Cardiac fibroblast (primary cell): ENCODE results near the gene DHRSX.
"Not testable (repeated sequence)": the region's sequence is repeated elsewhere in the genome, so short reads cannot be mapped to it uniquely, and the experiment has no call there.

ENCODE experiments used
- DNase-seq, 2 donors: peaks; one replicate each; pipeline versions ENCODE4 v3.0.0 to v3.0.0-alpha.2; 2010; ENCODE audit warnings: low read depth in 2 of 2
- H3K4me3 ChIP-seq, 2 donors: replicated peaks in 1 of 2; 1 replicate in 1 of 2; 2 replicates in 1 of 2; pipeline ENCODE4 v1.5.1; 2011; ENCODE audit warnings: low read depth in 2 of 2, low read length in 2 of 2, mild to moderate bottlenecking in 2 of 2, moderate library complexity in 1 of 2
- CTCF ChIP-seq: IDR thresholded peaks from one replicate; pipeline ENCODE4 v1.5.1; 2011; ENCODE audit warnings: low read depth, mild to moderate bottlenecking, low read length, inconsistent platforms

Gene DHRSX

GRCh38 chrX:2401201-2401589 lies 99.6 kb downstream of the DHRSX start:
- H3K4me3 ChIP-seq = no peak overlapping the region
- DNase-seq = no peak
- no peak for TF ChIP-seq CTCF

GRCh38 chrX:2398064-2398656 lies 102.6 kb downstream of the DHRSX start:
- no peak for TF ChIP-seq CTCF
- DNase-seq = peak; percentile 44 to 64
- no peak overlapping the region for H3K4me3 ChIP-seq

GRCh38 chrX:2397229-2398063 lies 103.3 kb downstream of the DHRSX start:
- DNase-seq = peak in 1 of 2 donors; percentile 3
- TF ChIP-seq CTCF = no peak
- H3K4me3 ChIP-seq = no peak overlapping the region

DNA sequence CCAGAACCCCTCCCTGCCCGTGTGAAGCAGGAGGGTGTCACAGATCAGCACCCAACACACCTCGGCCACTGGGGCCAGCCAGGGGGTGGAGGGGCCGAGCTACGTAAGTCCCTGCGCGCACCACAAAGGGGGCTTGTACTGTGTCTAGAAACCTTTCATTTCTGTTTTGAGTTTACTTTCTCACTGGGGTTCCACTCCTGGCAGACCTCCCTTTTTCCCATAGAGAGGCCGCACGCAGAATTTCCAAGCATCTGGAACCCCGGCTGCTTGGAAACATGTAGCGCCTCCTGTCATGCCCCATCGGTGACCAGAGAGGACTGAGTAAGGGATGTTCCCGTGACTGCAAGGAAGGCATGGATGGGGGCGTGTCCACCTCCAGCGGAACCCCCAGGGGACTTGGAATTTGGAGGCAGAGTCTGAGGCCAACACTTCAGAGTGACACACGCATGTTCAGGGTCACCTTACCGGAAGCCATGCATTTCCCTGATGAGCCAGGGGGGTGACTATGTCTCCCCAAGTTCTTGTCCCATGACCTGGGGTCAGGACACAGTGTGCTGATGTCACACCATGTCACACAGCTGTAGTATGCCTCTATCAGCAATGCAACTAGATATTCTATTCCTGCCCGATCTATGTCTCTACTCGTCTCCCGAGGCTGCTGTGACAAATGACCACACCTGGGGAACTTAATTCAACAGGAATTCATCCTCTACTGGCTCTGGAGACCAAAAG lies 105.3 kb downstream of the DHRSX start:
- no peak for DNase-seq
- no peak for TF ChIP-seq CTCF
- no peak overlapping the region for H3K4me3 ChIP-seq

DNA sequence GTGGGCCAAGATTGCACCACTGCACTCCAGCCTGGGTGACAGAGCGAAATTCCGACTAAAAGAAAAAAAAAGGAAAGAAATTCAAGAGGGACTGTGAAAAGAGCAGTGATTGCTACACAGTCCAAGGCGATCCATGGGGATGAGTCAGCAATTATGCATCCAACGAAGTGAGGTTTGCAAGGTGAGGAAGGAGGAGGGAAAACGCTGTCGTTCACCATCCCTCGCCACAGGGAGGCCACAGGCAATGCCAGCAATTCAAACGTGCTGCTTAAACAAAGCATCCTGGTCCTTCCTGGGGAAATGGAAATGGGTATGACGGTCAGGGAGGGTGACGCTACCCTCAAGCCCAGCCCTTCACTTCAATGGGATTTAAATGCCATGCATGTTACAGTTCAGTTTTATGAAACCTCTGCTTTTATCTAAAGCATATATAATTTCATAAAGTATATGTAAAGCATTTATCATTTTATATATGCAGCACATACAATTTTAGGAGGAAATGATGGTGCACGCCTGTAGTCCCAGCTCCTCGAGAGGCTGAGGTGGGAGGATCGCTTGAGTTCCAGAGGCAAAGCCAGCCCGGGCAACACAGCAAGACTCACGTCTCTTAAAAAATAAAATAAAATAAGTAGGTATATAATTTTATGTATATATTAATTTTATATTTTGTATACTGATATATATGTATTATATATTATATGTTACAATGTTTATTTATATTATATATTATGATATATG lies 108.7 kb downstream of the DHRSX start:
- DNase-seq = peak; percentile 84 to 92
- TF ChIP-seq CTCF = peak; percentile 22
- H3K4me3 ChIP-seq = no peak overlapping the region

GRCh38 chrX:2390754-2391153 lies 110.0 kb downstream of the DHRSX start:
- H3K4me3 ChIP-seq = no peak overlapping the region

DNA sequence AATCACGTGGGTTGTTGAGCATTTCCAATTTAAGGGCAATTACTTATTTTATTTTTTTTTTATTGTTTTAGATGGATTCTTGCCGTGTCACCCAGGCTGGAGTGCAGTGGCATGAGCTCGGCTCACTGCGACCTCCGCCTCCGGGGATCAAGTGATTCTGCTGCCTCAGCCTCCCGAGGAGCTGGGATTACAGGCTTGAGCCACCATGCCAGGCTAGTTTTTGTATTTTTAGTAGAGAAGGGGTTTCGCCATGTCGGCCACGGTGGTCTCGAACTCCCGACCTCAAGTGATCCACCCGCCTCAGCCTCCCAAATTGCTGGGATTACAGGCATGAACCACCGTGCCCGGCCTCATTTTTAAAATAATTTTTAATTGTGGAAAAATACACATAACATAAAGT lies 111.0 kb downstream of the DHRSX start:
- H3K4me3 ChIP-seq, DNase-seq: not testable (repeated sequence)

More at GRCh38 chrX:2390754-2391153, 110.0 kb downstream of the DHRSX start:
- no peak for DNase-seq
- no peak for TF ChIP-seq CTCF
